NK-92 treated with Interleukin-12 subunit alpha and Interleukin-12 subunit beta, amount 100 ng/mL, for 24 hours (cell line): ENCODE results near the gene TRIM21.
A peak's percentile ranks its signal among the peaks of the same experiment; 100 is the strongest.
"Not testable (repeated sequence)": the region's sequence is repeated elsewhere in the genome, so short reads cannot be mapped to it uniquely, and the experiment has no call there.

Source experiments
- DNase-seq: peaks from one replicate; lab custom pipeline; 2025; lab: John Stamatoyannopoulos, UW

TRIM21 gene

DNA sequence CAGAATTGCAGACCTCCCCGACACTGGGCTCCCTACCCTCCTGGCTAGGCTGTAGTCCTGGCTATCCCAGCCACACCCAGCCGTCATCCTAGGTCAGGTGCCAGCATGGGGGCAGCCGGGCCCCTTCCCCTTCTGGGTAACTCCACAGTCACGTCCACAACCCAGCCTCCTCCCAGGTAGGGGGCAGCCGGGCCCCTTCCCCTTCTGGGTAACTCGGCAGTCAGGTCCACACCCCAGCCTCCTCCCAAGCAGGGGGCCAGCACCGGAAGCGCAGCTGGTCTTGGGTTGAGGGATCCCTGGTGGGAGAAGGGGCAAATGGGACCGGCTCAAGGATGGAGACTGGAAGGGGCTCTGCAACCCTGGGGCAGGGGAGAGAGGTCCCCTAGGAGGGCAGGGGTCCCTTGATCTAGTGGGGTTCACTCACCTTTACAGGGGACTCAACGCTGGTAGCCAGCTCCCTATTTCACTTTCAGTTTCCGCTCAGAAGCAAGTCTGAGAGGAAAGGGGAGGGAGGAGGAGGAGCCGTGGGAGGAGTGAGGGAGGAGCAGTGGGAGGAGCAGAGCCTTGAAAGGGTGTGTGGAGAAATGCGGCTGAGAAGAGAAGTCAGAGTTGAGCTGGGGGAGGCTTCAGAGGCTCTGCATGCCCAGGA is at the start of gene TRIM21:
TSS of gene TRIM21 (minus strand) at position 494 of the 649 bp plus-strand sequence. CDS start 3,293 bp downstream, outside the sequence.
- DNase-seq, result peak; percentile 72

- DNase-seq, result no peak
These were observed 48.0 kb upstream of the TRIM21 start for GRCh38 chr11:4441515-4441914.

DNA sequence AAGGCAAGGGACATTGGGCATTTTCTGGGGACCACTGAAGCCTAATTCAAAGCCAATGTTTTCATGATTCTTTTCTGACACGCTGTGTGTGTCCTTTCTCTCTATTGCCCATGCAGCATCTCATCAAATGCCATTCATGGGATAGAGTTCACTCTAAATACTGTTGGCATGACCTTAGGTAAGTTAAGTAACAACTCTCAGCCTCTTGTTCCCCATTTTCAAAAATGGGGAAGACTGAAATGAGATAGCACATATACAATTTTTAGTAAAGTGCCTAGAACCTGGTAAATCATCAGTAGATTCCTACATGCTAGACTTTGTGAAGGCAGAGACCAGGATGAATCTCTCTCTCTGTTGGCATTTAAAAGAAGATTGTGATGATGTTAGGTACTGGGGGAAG is 42.9 kb upstream of the TRIM21 start:
- no peak for DNase-seq

DNA sequence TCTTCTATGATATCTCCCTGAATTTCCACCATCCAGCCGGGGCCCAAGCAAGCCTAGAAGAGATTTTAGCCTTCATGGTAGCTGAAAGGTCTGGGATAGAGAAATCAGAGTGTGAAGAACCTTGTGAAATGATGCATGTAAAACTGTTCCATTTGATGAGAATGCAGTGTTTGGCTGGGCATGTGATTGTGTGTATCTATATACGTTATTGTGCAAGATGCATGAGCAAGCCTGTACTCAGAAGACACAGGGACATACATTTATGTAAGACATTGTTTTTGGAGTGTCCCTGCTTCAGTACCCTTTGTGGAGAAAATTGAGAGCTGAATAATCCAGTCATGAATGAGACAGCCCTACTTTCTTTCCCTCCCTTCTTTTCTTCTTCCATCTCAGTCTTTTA is 40.4 kb upstream of the TRIM21 start:
- DNase-seq, result no peak

- DNase-seq, result no peak
These were observed 36.5 kb upstream of the TRIM21 start for GRCh38 chr11:4430051-4430450.

- DNase-seq, result no peak
These were observed 24.9 kb upstream of the TRIM21 start for GRCh38 chr11:4418403-4418802.

DNA sequence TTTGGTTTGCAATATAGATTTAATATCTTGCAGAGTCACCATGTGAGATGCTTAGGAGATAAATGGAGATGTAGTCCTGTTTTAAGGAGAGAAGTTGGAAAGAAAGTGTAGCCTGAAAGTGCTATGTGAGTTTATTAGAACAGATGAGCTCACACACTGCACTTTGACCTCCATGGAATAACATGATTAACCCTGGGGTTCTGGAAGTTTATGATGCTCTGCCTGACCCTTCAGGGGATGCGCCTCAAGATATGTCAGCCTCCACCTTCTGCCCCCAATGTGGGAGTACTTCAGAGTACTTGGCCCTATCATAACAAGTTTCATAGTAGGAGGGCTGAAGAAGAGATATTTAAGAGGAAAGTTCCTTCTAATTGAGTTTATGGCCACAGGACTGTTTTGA is 23.3 kb upstream of the TRIM21 start:
- DNase-seq, result no peak

DNA sequence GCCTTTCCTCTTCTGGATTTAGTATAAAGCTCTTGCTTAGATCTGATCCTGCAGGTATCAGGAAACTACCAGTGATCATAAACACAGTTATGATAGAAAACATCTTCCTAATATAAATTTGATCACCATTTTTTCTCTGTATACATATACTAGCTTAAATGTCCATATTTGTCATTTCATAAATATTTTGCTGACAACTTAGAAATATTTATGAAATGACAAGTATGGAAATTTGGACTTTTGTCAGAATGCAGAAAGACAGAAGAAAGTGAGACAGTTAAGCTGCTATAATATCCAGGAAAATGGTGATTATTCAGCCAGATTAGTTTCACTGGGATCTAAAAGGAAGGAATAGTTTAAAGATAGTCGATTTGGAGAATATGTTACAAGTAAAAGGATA is 22.8 kb upstream of the TRIM21 start:
- no peak for DNase-seq

DNA sequence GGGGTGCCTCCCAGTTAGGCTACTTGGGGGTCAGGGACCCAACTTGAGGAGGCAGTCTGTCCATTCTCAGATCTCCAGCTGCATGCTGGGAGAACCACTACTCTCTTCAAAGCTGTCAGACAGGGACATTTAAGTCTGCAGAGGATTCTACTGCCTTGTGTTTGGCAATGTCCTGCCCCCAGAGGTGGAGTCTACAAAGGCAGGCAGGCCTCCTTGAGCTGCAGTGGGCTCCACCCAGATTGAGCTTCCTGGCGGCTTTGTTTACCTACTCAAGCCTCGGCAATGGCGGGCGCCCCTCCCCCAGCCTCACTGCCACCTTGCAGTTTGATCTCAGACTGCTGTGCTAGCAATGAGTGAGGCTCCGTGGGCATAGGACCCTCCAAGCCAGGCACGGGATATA is 12.7 kb upstream of the TRIM21 start:
- not testable (repeated sequence) for DNase-seq

GRCh38 chr11:4393858-4394223 is 339 bp upstream of the TRIM21 start:
- no peak for DNase-seq

DNA sequence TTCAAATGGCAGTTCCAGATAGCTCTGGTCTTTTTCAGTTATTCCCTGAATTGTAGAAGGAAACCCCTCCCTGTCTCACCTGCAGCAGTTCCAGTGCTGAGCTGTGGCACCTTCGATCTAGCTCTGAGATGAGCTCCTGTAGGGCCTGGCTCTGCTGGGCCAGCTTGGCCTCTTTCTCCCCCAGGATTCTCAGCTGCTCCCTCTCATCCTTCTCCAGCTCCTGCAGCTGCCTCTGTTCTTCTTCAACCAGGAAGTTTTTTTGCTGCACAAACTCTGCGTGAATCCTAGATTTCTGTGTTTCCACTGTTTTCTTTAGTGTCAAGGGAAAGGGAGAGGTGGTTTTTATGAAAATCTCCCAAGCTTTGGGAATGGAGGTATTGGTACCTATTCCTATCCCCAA is 5.3 kb downstream of the TRIM21 start:
- DNase-seq, result no peak

GRCh38 chr11:4385978-4386740 is 7.3 kb downstream of the TRIM21 start:
- no peak for DNase-seq

GRCh38 chr11:4381901-4382300 is 11.6 kb downstream of the TRIM21 start:
- DNase-seq, result no peak

DNA sequence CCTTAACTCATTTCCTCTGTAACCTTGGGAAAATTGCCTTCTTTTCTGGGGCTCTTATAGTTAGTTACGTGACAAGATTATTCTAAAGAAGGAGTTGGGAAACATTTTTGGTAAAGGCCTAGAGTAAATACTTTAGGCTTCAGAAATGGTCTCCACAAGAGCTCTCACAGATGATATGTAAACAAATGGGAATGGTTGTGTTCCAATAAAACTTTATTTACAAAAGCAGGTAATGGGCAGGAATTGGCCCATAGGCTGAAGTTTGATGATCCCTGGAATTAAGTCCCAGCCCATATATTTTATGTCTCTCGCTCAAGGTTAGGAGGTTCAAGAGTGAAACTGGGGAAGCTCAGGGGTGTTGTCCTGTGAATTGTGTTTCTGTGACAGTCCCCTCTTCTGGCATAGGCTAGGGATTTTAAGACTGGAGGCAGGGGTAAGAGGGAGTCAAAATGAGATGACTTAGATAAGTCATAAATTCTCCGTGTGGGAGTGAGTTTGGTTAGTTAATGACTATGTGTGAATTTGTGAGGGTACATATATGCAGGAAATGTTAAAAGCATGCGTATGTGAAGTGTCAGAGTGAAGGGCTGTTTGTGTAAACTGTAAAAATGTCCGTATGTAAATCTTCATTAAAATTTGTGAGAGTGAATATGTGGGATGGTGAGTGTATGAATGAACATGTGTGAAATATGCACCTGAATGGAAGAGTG is 17.9 kb downstream of the TRIM21 start:
- DNase-seq, result no peak

GRCh38 chr11:4370166-4370565 is 23.3 kb downstream of the TRIM21 start:
- no peak for DNase-seq

GRCh38 chr11:4368286-4368685 is 25.2 kb downstream of the TRIM21 start, which contains the start of gene OR52B4:
OR52B4 (minus strand) TSS chr11:4368386; CDS start chr11:4368295, 91 bp downstream.
- no peak for DNase-seq

DNA sequence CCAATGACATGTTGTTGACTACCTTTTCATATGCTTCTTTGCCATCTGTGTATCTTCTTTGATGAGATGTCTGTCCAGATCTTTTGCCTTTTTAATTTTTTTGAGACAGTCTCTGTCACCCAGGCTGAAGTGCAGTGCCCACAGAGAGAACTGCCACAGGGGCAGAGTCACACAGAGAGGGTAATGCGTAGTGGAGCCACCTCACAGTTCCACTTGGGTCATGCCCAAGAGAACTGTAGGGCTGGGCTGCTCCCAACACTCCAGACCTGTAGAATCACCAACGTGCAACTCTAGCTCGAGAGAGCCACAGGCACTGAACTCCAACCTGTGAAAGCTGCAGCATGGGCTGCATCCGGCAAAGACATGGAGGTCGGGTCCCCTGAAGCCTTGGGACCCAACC is 45.4 kb downstream of the TRIM21 start:
- not testable (repeated sequence) for DNase-seq

DNA sequence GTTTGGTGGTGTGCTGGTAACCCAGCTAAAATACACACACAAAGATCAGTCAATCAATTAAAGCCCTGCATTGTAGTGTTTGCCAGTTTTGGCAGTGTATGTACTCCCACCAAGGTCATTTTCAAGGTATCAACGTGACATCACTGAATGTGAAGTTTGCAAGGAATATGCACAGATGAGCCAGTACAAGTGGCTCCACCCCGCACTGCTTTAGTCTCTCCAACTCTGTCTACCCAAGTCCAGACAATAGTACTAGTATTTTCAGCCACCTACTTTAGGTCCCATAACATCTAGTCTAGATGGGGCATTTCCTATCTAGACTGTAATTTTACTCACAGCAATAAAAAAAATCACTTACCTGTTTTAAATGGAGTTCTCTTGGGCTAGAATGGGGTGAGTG is 48.1 kb downstream of the TRIM21 start:
- not testable (repeated sequence) for DNase-seq
